Measurements from ENCODE around the gene SNX9. TPM values are rescaled to one million over a fixed set of nuclear protein-coding genes. Genes with fewer than 3 reads are reported as not detected.

The SNX9 gene
- polyA plus RNA-seq, 1 donor from 2014 or later, result 7.0 TPM

GRCh38 chr6:157861184-157861583, 38.1 kb downstream of the SNX9 start:
- Histone ChIP-seq H3K4me2 (ENCODE audit: low read length) (no peak overlapping the region), H3K9me2 (ENCODE audit: insufficient read depth, low read length) (no peaks in the 10 kb centered on the region), H3F3A (ENCODE audit: insufficient read depth, low read length, poor library complexity, severe bottlenecking) (no peaks in the 10 kb centered on the region), H3K27me3 (ENCODE audit: insufficient read depth, low read depth, low read length) (no peaks in the 10 kb centered on the region), H3K4me3 (ENCODE audit: low read length) (no peak overlapping the region), H2AFZ (ENCODE audit: low read depth, low read length) (no peak overlapping the region), H3K27ac (ENCODE audit: low read length) (no peak overlapping the region), H3K9me3 (ENCODE audit: low read length) (no peaks in the 10 kb centered on the region), H3K79me2 (replicated peaks; ENCODE audit: insufficient read depth, low read length) (peaks cover 15% of the 10 kb centered on the region), H4K20me1 (ENCODE audit: insufficient read depth) (no peaks in the 10 kb centered on the region), H3K36me3 (ENCODE audit: insufficient read depth, low read length) (no peaks in the 10 kb centered on the region), H3K9ac (ENCODE audit: low read length) (no peak overlapping the region)
- TF ChIP-seq SMC3 (conservative IDR thresholded peaks at IDR 0.05; ENCODE audit: poor library complexity), result no peak
- TF ChIP-seq EP300 (conservative IDR thresholded peaks at IDR 0.05; ENCODE audit: poor library complexity, severe bottlenecking), result no peak
- TF ChIP-seq REST (IDR thresholded peaks at IDR 0.05; ENCODE audit: borderline replicate concordance), result no peak
- TF ChIP-seq POLR2AphosphoS5 (IDR thresholded peaks at IDR 0.05), result no peak
- TF ChIP-seq EZH2 (IDR thresholded peaks at IDR 0.05; ENCODE audit: borderline replicate concordance, insufficient read depth, low read length, poor library complexity, severe bottlenecking), result no peak

GRCh38 chr6:157861814-157862213, 38.8 kb downstream of the SNX9 start:
- peaks cover 18% of the 10 kb centered on the region for H3K79me2 ChIP-seq (replicated peaks; ENCODE audit: insufficient read depth, low read length)
- no peaks in the 10 kb centered on the region for H3K36me3 ChIP-seq (ENCODE audit: insufficient read depth, low read length)
- H4K20me1 ChIP-seq (ENCODE audit: insufficient read depth), result no peaks in the 10 kb centered on the region
- H3K27me3 ChIP-seq (ENCODE audit: insufficient read depth, low read depth, low read length), result no peaks in the 10 kb centered on the region
- TF ChIP-seq CTCF (IDR thresholded peaks at IDR 0.05; ENCODE audit: poor library complexity, severe bottlenecking), result no peak
- no peak for TF ChIP-seq TAF1 (IDR thresholded peaks at IDR 0.05; ENCODE audit: low read depth)
- no peak for TF ChIP-seq RAD21 (conservative IDR thresholded peaks at IDR 0.05)
- TF ChIP-seq SMC3 (conservative IDR thresholded peaks at IDR 0.05; ENCODE audit: poor library complexity), result no peak
- no peak for TF ChIP-seq MXI1 (conservative IDR thresholded peaks at IDR 0.05; ENCODE audit: poor library complexity, severe bottlenecking)
- no peak overlapping the region for H3K4me2 ChIP-seq (ENCODE audit: low read length)
- no peaks in the 10 kb centered on the region for H3F3A ChIP-seq (ENCODE audit: insufficient read depth, low read length, poor library complexity, severe bottlenecking)
- H3K4me3 ChIP-seq (ENCODE audit: low read length), result no peak overlapping the region
- no peaks in the 10 kb centered on the region for H3K9me3 ChIP-seq (ENCODE audit: low read length)
- H3K9me2 ChIP-seq (ENCODE audit: insufficient read depth, low read length), result no peaks in the 10 kb centered on the region
- H2AFZ ChIP-seq (ENCODE audit: low read depth, low read length), result no peak overlapping the region
- H3K27ac ChIP-seq (ENCODE audit: low read length), result no peak overlapping the region
- H3K9ac ChIP-seq (ENCODE audit: low read length), result no peak overlapping the region

- Histone ChIP-seq H3K9me2 (ENCODE audit: insufficient read depth, low read length) (no peaks in the 10 kb centered on the region), H4K20me1 (ENCODE audit: insufficient read depth) (no peaks in the 10 kb centered on the region), H3K27me3 (ENCODE audit: insufficient read depth, low read depth, low read length) (no peaks in the 10 kb centered on the region), H3K27ac (ENCODE audit: low read length) (no peak overlapping the region), H2AFZ (ENCODE audit: low read depth, low read length) (no peak overlapping the region), H3K9me3 (ENCODE audit: low read length) (no peaks in the 10 kb centered on the region), H3K9ac (ENCODE audit: low read length) (no peak overlapping the region), H3K4me3 (ENCODE audit: low read length) (no peak overlapping the region), H3K4me2 (ENCODE audit: low read length) (no peak overlapping the region), H3K36me3 (ENCODE audit: insufficient read depth, low read length) (no peaks in the 10 kb centered on the region), H3K79me2 (replicated peaks; ENCODE audit: insufficient read depth, low read length) (peaks cover 18% of the 10 kb centered on the region), H3F3A (ENCODE audit: insufficient read depth, low read length, poor library complexity, severe bottlenecking) (no peaks in the 10 kb centered on the region)
- no peak for TF ChIP-seq SMC3 (conservative IDR thresholded peaks at IDR 0.05; ENCODE audit: poor library complexity)
- no peak for TF ChIP-seq EZH2 (IDR thresholded peaks at IDR 0.05; ENCODE audit: borderline replicate concordance, insufficient read depth, low read length, poor library complexity, severe bottlenecking)
- no peak for TF ChIP-seq RAD21 (conservative IDR thresholded peaks at IDR 0.05)
- TF ChIP-seq POLR2AphosphoS5 (IDR thresholded peaks at IDR 0.05), result no peak
- TF ChIP-seq TAF1 (IDR thresholded peaks at IDR 0.05; ENCODE audit: low read depth), result no peak
- TF ChIP-seq CTCF (IDR thresholded peaks at IDR 0.05; ENCODE audit: poor library complexity, severe bottlenecking), result no peak
- TF ChIP-seq EP300 (conservative IDR thresholded peaks at IDR 0.05; ENCODE audit: poor library complexity, severe bottlenecking), result no peak
- no peak for TF ChIP-seq REST (IDR thresholded peaks at IDR 0.05; ENCODE audit: borderline replicate concordance)
- no peak for TF ChIP-seq MXI1 (conservative IDR thresholded peaks at IDR 0.05; ENCODE audit: poor library complexity, severe bottlenecking)
Measured at GRCh38 chr6:157862706-157863105, 39.7 kb downstream of the SNX9 start.

All from neural cell (in vitro differentiated cells).